Measurements from ENCODE around the gene NGRN.

Gene NGRN

DNA sequence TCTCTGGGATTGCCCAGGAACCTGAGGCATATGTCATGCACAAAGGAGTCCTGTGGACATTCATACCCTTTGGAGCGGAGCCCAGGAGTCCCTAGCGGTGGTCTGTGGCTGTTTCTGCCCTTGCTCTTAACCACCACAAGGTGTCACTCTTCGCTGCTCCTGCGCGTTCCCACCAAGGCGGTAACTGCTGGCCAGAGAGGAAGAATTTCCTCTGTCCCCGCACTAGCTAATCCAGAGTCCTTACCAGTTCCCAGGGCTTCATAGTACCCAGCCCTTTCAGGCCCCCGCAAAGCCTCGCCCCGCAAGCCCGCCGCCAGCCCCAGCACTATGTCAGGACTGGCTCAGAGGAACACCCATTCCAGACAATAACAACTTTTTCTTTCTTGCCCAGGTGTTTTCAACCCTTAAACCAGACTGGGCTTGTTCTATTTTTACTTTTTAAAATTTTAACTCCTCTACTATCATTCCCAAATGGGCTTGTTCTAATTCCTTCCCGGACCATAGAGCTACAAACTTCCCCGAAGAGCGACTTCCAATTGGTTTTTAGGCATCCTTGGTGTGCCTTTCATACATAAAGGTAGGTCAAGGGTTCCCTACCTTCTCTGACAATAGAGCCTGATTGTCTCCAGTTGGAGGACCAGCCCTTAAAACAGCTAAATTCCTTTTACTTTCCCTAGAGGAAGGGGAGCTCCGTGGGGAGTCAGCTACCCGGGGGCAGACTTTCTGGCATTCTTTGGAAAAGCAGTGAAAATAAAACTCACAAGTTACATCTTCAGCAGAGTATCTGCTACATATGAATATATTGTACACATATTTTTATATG is 54.8 kb downstream of the NGRN start:
- DNase-seq: peak; percentile 79 to 81

DNA sequence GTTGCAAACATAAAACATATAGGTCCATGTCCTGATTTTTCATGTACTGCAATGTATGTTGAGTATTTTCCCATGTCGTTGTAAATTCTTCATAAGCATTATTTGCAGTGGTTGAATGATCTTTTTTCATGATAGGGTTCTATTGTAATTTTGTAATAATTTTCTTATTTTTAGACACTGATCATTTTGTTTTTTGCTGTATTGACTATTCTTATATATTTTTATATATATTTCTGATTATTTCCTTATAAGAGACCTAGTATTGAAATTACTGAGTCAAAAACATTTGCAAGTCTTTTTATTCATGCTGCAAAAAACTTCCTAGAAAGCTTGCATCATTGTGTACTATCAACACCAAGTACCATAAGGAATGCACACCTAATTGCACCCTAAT is 55.4 kb downstream of the NGRN start:
- DNase-seq: no peak
